Activated CD4-positive, CD25-positive, alpha-beta regulatory T cell treated with anti-CD3 and anti-CD28 coated beads, Interleukin-2, amount 50 U/mL, for 72 hours (primary cell): ENCODE data around the gene DCD.
"Not testable (repeated sequence)": the region's sequence is repeated elsewhere in the genome, so short reads cannot be mapped to it uniquely, and the experiment has no call there.

ENCODE experiments used
- DNase-seq: peaks from one replicate; pipeline ENCODE4 v3.0.0; 2021

Gene DCD, protein sequence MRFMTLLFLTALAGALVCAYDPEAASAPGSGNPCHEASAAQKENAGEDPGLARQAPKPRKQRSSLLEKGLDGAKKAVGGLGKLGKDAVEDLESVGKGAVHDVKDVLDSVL

DNA sequence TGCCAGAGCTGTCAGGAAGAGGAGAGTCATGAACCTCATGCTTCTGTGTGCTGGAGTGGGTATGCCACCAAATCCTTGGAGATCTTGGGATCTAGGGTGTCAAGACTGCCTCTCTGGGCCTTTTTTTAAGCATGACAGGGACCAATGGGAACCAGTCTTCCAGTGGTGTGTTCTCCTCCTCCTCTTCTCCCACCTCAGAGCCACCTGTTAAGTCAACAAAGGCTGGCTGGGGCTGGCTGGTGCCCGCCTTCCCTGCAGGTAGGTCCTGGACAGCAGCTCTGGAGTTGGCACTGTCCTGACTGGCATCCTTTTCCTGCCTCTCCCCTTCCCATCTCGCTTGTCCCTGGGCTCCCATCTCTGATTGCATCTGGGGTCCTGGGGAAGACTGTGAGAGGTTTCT is at the start of gene DCD:
Gene DCD, minus strand, starts transcription at position 101 of the 400 bp plus-strand sequence. Its CDS starts 62 bp downstream, at position 39.
- DNase-seq, result no peak

DNA sequence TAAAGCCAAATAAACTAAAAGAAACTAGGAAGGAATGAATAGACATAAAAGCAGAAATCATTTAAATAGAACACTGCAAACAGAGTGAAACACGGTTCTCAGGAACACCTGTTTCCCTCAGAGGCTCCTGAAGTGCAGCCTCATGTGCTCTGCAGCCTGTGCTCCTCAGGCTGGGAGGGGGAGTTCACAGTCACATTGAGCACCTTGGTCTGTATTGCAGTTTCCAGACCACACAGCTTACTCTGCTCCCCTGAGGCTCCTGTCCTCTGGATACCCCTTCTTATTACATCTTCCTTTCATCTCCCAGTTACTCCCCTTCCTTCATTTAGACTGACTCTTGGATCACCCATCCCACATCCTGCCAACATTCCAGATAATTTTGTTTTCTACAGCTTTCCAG is 49.7 kb upstream of the DCD start:
- no peak for DNase-seq

GRCh38 chr12:54692353-54692752 is 44.2 kb upstream of the DCD start:
- no peak for DNase-seq

DNA sequence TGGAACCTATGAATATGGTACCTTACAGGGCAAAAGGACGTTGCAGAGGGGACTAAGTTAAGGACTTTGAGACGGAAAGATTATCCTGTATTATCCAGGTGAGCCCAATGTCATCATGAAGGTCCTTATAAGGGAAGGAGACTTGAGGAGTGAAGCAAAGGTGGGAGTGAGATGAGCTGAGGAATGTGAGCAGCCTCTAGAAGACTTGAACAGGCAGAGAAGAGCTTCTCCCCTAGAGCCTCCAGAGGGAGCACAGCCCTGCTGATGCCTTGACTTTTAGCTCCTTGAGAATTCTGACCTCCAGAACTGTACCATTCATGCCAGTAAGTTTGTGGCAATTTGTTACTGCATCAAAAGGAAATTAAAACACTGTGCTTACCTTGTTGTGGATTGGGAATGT is 41.8 kb upstream of the DCD start:
- no peak for DNase-seq

- DNase-seq, result no peak
These were observed 40.8 kb upstream of the DCD start for GRCh38 chr12:54689034-54689372.

DNA sequence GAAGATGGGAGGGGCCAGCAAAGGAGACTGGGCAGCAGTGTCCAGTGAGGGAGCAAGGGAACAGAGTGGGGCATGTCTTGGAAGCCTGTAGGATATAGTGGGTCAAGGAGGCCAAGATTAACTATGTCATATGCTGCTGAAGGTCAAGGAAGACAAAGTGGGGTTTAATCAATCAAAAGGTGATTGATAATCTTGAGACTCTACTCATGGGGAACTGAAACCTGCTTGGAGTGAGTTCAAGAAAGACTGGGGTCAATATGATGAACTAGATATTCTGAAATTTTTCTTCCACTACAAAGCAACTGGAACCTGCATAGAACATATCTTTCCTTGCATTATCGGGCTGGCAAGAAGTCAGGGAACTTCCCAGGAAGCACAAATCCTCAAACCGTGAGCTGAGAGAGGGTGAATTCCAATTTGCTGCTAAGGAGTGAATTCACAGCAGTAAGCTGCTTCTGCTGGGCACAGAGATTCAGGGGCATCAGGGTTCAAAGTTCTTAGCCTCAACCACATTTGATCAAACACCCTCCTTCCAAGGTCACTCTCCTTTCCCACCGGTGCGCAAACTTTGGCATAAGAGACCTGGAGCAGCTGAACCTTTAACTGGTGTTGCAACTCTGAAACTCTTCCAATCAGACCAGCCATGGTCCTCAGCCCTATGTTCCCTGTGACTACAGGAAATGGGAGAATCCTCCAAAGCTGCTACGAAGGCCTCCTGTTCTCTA is 40.3 kb upstream of the DCD start:
- no peak for DNase-seq

DNA sequence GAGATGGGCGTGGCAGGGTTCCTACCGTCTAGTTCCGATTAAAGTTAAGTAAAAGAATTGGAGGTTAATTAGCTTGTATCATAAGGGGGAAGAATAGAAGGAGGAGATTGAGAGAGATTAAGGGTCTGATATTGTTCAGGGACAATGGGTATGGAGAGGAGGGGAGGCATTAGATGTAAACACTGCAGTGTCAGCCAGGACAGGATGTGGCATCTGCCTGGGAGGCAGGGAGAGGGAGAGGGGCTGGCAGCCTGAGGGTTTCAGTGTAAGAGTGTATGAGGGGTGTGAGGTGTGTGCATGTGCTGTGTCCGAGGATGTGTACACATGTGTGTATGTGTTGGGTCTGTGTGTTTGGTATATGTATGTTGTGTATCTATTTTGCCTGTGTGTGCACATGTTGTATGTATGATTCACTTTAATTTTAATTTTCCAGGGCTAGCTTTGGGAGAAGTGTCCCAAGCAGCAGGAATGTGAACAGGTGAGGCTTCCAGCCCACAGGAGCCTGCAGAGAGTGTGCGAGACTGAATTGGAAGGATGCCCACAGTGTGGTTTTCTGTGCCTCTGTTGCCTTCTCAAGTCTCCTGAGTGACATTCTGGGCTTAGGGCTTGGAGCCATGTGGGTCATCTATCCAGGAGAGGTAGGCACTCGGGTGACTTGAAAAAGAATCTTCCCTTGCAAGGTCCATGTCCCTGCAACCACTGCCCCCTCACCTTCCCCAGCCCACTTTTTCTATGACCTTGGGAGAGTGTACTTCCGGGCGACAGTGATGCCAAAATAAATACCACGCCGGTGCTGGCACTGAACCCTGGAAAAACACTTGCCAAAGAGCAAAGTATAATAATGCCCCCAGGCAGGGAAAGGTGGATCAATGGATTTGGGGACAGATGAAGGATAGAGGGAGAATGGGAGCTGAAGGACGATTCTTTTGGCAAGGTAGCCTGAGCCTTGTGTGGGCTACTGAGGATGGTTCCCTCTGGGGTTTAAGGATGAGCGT is 36.8 kb upstream of the DCD start:
- DNase-seq, result no peak

DNA sequence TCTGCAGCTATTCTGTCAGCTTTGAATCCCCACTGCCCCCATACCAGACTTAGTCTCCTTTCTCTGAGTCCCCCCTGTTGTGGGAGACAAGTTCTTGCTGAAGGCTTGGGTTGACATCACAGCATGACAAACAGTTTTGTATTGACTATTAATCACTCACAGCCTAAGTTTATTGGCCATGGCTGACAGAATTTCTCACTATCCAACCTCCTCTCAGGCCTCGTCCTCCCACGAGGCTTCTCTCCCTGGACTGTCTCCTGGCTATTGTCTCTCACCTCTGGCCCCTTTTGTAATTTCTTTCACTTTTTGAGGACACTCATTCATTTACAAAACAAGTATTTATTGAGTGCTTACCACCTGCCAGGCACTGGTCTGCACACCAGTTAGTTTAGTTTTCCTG is 35.2 kb upstream of the DCD start:
- no peak for DNase-seq

DNA sequence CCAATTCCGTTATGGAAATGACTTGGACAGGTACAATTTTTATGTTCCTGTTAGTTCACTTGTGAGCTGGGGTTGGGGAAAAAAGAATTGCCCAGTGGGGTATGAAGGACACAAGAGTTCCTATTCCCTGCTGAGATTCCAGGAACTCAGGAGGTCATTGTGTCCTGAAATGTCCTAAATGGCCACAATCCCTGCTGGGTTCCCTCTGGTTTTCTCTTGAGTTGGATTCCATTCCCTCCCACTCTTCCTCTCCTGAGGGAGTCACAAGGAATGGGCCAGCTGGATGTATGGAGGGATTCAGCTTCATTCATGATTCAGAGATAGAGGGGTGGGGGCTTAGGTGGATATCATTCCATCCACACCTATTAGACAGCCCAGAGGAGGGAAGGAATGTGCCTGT is 34.5 kb upstream of the DCD start:
- no peak for DNase-seq

DNA sequence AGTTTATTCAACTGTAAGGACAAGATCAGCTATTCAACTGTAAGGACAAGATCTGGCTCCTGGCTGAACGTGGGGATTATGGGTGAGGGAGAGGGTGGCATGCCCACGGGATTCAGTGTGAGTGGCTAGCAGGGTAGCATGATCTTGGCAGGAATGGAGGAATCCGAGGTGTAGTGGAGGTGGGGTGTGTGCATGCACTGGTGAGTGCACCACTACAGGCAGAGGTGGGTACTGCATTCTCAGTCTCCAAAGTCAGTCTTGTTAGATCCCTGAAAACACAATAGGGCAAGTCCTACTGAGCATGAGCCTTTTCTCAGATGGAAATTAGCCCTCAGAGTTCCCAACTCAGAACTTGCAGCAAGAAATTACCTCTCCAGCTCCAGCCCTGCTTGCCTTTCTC is 32.2 kb upstream of the DCD start:
- DNase-seq, result no peak

- no peak for DNase-seq
These were observed 30.0 kb upstream of the DCD start for GRCh38 chr12:54678131-54678530.

- no peak for DNase-seq
These were observed 19.8 kb upstream of the DCD start for GRCh38 chr12:54667945-54668344.

GRCh38 chr12:54666008-54666407 is 17.8 kb upstream of the DCD start:
- DNase-seq, result no peak

GRCh38 chr12:54665022-54665635 is 17.0 kb upstream of the DCD start:
- not testable (repeated sequence) for DNase-seq

GRCh38 chr12:54663603-54664002 is 15.4 kb upstream of the DCD start:
- DNase-seq, result no peak

GRCh38 chr12:54662026-54662425 is 13.9 kb upstream of the DCD start:
- no peak for DNase-seq

DNA sequence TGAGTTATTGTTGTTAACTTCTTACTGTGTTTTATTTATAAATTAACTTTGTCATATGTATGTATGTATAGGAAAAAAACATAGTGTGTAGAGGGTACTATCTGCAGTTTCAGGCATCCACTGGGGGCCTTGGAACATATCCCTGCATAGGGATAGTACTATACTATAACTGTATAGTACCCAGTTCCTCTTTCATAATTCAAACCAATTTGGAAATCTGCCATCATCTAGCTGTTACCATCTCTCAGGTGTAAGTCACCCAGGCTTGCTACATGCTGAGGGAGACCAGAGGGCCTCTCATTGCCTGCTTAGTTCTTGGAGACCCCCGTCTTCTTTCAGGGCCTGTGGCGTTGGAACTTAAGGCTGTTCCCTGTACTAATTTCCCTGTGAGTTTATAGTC is 12.9 kb upstream of the DCD start:
- DNase-seq, result no peak

DNA sequence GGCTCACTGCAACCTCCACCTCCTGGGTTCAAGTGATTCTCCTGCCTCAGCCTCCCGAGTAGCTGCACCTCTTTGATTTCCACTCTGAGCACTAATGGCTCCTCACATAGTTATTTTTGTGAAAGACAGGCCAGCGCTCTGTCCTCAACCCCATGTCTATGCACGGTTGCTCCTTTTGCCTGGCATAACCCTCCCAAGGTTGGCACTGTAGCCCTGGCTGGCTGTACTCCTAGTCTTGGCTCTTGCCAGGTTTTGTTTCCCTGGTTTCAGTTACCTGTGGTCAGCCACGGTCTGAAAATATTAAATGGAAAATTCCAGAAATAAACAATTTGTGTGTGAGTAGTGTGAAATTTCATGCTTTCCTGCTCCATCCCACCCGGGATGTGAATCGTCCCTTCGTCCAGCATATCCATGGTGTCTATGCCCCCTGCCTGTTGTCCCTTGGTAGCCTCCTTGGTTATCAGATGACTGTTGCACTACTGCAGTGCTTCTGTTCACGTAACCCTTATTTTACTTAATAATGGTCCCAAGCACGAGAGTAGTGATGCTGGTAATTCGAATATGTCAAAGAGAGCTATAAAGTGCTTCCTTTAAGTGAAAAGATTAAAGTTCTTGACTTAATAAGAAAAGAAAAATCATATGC is 12.3 kb upstream of the DCD start:
- no peak for DNase-seq

DNA sequence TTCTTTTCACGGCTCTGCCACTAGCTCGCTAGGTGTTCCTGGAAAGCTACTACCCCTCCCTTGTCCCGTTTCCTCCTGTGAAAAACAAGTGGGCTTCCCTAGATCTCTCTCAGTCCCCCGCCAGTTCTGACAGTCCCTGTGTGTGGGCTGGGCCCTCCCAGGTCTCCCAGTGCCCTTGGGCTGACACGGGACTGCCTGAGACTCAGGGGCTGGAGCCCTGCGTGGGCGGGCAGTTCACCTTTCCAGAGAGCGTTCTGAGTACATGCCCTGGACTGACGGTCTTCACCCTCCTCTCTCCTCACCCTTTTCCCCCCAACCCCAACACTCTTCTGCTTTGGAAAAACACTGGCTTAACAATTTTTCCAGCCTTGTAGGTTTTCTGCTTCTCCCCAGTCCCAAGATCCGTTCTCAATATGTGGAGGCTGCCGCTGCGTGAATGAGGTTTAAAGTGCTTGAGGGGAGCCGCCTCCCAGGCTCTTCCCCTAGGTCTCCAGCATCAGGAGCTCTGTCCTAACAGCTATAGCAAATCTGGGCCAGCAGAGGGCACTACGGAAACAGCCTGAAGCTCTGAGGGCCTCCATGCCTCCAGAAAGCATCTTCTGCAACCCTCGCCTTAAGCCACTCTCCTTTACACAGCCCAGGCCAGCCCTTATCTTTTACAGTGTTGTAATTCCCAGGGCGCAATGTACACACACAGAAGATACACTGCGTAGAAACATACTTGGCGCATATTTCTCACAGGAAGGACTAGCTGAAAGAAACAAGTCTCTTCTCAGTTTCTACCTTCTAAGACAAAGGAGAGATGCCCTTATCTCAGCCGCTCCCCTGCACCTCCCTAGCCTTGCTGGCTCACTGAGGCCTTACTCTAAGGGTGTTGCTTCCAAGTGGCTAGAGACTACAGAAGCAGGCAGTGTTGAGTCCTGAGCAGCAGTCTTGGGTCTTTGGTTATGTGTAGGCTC is 10.4 kb upstream of the DCD start:
- DNase-seq, result peak; percentile 55

DNA sequence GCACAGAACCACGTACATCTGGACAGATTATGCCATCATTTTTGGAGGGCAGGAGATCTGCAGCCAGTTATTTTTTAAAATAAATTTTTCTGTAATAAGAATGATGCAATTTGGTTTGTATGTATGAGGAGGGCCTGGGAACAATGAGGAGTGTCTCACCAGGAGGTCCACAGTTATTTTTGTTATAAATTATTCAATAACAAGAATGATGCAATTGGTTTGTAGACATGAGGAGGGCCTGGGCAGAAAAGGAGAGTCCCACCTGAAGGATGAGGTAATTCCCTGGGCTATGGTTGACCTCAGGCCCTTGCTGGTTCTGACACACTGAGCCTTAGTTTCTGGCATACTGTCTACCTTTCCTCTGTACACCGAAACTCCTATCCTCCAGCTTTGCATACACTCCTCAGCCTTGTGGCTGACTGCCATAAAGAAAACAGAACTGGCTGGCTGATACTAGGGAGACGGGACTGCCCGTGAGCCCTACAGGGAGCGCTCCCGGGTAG is 9.0 kb upstream of the DCD start:
- DNase-seq, result no peak

GRCh38 chr12:54654926-54655325 is 6.8 kb upstream of the DCD start:
- DNase-seq, result no peak

DNA sequence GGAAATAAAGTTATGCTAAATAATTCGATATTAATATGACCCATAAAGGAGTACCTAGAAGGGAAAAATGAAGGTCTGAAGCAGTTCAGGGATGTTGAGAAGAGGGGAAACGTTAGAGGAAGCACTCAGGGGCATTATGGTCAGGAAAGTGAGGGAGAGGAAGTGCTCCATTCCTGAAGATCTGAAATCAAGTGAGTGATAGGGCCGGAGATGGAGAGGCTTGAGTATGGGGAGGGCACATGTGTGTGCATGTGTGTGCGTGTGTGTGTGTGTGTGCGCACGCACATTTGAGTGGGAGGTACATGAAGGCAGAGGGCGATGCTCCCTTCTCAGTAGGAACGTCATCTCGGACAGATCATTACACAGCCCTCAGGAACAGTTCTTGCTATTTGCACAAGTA is 4.9 kb upstream of the DCD start:
- no peak for DNase-seq
